Fibroblast of skin of back (primary cell): ENCODE results near the gene GNAT1.

ENCODE experiments used
- DNase-seq: peaks from one replicate; pipeline ENCODE4 v3.0.0-alpha.2; 2013

Gene GNAT1

GRCh38 chr3:50163572-50164455, 27.6 kb upstream of the GNAT1 start:
- DNase-seq, result peak; percentile 94

- no peak for DNase-seq
Measured at GRCh38 chr3:50164481-50164880, 26.9 kb upstream of the GNAT1 start.

- DNase-seq, result peak; percentile 83
Measured at GRCh38 chr3:50164984-50165909, 26.2 kb upstream of the GNAT1 start.

- no peak for DNase-seq
Measured at GRCh38 chr3:50165910-50166538, 25.4 kb upstream of the GNAT1 start.

GRCh38 chr3:50166620-50167019, 24.8 kb upstream of the GNAT1 start:
- DNase-seq, result no peak

GRCh38 chr3:50167069-50167840, 24.2 kb upstream of the GNAT1 start:
- DNase-seq, result peak; percentile 30

GRCh38 chr3:50167841-50168209, 23.6 kb upstream of the GNAT1 start:
- no peak for DNase-seq

- DNase-seq, result no peak
Measured at GRCh38 chr3:50168388-50168787, 23.0 kb upstream of the GNAT1 start.

- no peak for DNase-seq
Measured at GRCh38 chr3:50168791-50169190, 22.6 kb upstream of the GNAT1 start.

- DNase-seq, result no peak
Measured at GRCh38 chr3:50169232-50169832, 22.1 kb upstream of the GNAT1 start.

- no peak for DNase-seq
Measured at GRCh38 chr3:50169858-50170257, 21.6 kb upstream of the GNAT1 start.

- DNase-seq, result peak; percentile 67
Measured at GRCh38 chr3:50170689-50171088, 20.7 kb upstream of the GNAT1 start.

GRCh38 chr3:50171540-50172301, 19.7 kb upstream of the GNAT1 start:
- no peak for DNase-seq

- DNase-seq, result no peak
Measured at GRCh38 chr3:50172626-50173220, 18.7 kb upstream of the GNAT1 start.

- DNase-seq, result no peak
Measured at GRCh38 chr3:50173685-50174516, 17.5 kb upstream of the GNAT1 start.

GRCh38 chr3:50174517-50174895, 16.9 kb upstream of the GNAT1 start:
- no peak for DNase-seq

GRCh38 chr3:50174947-50175524, 16.4 kb upstream of the GNAT1 start:
- DNase-seq, result no peak

- DNase-seq, result no peak
Measured at GRCh38 chr3:50177346-50177745, 14.1 kb upstream of the GNAT1 start.

GRCh38 chr3:50179710-50180109, 11.7 kb upstream of the GNAT1 start:
- no peak for DNase-seq
